ENCODE data around the gene CDX1.
A peak's percentile ranks its signal among the peaks of the same experiment; 100 is the strongest.

CDX1 gene

GRCh38 chr5:150146862-150147601 lies 19.5 kb upstream of the CDX1 start:
- DNase-seq = no peak

DNA sequence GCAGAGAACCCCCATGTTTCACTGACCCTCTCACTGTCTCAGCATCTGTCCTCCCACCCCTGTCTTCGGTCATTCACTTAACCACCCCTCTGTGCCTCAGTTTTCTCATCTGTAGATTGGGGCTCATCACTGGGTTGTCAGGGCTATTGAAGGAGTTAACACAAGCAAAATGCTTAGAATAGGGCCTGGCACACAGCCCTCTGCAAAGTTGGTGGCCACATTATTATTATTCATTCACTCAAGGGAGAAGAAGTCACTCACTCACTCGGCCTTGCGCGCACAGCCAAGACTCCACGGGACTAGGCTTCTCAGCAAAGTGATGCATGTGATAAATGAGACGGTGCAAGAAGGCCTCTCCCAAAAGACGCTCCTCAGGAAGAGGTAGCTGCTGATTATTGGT lies 18.9 kb upstream of the CDX1 start:
- no peak for DNase-seq

GRCh38 chr5:150148117-150148927 lies 18.3 kb upstream of the CDX1 start:
- no peak for DNase-seq

DNA sequence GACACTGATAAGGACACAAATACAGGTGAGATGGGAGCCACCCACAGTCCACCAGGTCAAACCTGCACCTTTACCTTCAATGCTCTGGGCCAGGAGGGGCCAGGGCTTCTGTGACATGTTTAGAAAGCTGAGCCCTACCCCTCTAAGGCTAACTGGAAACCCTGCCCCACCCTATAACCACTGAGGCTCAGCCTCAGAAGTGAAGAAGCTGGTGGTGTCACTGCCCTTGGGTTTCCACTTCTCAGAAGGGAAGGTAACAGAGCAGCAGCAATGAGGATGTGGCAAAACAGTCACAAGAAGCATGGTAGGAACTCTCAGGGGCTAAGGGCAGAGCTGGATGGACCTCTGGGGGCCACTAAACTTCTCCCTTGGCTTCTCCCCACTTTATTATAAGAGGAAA lies 17.0 kb upstream of the CDX1 start:
- DNase-seq = no peak

DNA sequence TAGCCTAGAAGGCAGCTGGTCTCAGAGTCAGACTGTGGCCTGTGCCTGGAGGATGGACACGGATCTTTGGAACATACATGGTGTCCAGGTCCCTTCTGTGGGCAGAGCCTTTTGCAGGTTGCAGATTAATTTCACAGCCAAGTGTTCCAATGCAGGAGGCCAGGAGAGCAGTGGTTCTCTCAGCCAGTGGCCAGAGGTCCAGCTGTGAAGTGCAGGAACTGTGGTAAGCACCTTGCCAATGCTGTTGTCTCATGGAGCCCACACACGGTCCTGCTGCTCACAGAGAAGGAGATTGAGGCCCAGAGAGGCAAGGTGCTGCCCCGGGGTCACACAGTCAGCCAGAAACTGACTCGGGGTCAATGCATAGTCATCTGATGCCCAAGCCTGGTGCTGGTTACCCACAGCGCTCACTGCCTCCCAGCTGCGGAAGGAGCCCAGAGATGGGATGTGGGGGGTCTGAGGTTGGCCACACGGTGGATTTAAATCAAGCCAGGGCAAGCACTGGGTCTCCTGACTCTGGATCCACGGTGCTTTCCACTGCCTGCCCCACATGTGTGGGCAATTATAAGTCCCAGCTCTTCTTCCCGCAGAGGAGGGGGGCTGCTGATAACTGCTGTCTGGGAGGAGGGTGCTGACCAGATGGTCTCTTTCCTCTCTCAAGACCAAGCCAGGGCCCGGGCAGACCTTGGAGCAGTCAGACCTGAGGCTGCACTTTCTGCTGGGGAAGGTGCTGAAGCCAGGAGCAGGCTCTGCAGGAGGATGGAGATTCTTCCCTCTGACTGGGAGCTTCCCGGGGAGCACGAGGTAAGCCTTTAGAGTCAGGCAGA lies 13.7 kb upstream of the CDX1 start:
- no peak for DNase-seq

- no peak for DNase-seq
Measured at GRCh38 chr5:150153483-150153882, 13.1 kb upstream of the CDX1 start.

DNA sequence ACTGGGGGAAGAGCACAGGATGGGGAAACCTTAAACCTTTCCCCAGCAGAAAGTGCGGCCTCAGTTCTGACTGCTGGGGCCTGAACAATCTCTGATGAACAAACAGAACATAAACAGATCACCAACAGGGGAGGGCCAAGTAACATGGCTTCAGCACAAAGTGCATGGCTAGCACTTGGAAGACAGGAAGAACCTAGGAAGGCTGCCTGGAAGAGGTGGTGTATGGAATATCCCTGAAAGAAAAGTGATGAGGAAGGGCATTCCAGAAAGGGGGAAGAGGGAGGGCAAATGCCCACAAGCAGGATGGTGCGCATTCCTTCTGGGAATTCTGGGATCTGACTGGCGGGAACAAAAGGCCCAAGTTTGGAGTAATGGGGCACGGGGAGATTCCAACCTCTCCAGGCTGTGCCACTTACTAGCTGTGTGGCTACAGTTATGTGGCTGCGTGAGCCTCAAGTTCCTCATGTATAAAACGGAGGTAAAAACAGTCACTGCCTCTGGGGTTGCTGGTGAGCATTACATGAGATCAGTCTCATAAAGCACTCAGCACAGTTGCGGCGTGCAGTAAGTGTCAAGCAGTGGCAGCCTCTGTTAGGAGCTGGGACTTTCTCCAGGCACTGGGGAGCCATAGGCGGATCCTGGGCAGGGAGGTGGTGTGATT lies 12.5 kb upstream of the CDX1 start:
- DNase-seq = peak; percentile 70

DNA sequence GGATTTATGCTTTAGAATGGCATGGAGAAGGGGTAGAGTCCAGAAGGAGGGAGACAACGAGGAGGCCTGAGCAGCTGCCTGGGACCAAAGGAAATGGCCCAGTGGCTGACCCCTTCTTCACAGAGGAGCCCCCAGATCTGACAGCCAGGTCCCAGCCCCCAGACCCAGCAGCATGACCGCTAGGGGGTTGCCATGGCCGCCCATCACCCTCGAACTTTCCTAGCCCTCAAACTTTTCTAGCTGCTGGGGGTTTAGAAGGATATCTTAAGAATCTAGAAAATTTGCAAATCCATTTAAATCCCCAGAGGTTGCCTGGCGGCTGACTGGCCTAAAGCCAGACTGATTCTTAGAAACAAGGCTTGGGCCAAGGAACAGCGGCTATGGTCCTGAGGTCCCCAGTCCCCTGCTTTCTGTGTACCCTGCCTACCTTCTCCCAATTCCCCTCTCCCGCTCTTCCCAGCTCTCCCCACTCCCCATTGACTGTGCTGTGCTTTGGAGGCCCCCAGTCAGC lies 11.9 kb upstream of the CDX1 start:
- peak; percentile 55 for DNase-seq

DNA sequence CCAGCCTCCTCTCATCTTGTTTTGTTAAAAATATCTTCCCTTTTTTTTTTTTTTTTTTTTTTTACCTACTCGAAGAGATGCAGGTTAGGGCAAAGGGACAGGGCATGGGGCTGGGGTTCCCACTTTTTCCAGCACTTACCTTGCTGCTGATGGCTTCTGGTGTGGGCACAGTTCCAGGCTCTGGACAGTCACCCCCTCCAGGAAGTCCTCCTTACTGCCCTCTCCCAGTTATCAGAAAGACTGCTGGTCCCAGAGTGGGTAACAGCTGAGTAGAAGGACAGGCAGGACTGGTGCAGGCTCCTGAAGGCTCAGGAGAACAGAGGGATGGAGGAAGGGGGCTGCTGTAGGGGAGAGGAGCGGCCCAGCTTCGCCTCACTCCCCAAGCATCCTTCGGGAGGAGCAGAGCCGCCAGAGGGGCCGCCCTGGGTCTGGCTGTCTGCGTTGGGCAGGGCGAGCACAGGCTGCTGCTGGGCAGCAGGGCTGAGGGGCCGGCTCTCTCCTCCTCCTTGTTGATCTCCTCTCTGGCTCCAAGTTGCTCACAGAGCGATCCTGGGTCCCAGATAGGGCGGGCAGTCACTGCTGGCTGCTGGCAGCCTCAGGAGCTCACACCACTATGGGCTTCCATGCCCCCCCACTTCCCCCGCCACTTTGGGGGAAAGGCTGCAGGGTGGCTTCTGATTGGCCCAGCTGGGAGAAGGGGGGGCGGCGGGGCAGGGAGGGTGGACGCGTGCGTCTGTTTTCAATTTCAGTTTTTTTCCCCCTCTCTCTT lies 11.1 kb upstream of the CDX1 start, which contains the start of gene PDGFRB:
Gene PDGFRB, minus strand, starts transcription at position 588 of the 769 bp plus-strand sequence. CDS start 18,798 bp downstream, outside the sequence.
- DNase-seq = peak; percentile 97

- DNase-seq = no peak
Measured at GRCh38 chr5:150156027-150156368, 10.6 kb upstream of the CDX1 start.

DNA sequence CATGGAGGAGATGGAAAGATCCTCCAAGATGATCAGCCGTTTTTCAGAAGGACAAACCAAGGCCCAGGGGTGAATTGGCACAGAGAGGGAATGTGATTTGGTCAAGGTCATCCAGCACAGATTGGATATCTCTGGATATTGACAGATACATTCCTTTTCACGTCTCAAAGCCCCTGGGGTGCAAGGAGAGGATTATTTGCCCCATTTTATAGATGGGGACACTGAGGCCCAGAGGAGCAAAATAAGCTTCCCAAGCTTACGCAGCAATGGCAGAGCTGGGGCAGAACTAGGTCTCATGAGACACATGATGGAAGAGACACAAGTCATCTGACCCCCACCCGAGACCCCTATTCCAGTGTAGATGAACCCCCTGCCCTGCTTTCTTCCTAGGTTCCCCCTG lies 10.0 kb upstream of the CDX1 start:
- no peak for DNase-seq

DNA sequence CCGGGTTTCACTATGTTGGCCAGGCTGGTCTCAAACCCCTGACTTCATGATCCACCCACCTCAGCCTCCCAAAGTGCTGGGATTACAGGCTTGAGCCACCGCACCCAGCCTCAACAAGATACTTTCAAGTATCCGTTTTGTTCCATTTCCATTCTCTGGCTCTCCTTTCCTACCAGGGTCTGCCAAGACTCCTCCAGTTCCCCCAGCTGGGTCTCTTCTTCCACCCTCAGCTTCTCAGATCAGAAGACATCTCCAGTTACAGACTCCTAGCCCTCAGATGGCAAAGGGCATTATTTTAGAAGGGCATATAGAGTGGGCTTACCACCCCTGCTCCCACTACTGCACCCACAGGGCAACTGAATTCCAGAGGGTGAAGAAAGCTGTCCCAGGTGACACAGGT lies 9.4 kb upstream of the CDX1 start:
- DNase-seq = no peak

DNA sequence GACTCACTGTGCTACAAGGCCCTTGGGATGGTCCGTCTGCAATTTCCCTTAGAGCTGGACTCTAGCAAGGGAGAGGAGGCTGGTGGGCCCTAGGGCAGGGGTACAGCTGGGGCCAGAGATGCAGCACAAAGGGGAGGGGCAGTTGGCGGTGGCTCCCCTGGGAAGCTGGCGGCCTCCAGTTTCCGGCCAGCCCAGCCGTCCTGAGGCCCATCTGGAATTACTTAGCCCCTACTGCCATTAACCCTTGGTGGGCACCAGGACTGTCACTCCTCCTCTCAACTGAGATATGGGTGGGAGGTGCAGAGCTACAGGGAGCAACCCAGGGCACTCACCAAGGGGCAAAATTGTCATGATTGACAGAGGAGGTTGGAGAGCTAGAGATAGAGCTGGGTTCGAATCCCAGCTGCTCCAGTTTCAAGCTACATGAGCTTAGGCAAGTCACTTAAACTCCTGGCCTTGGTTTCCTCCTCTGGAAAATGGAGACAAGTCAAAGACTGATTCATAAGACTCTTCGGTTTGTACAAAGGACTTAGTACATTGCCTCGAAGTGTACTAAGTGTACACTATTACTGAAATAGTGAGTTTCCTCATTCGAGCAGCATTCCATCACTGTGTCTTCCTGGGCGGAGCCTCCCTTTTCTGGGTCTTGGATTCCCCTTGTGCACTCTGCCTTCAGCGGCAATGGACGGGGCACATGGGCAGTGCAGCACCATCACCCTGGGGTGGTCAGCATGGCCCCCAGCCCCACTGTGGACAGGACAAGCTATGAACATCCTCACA lies 8.2 kb upstream of the CDX1 start:
- DNase-seq = peak; percentile 76

DNA sequence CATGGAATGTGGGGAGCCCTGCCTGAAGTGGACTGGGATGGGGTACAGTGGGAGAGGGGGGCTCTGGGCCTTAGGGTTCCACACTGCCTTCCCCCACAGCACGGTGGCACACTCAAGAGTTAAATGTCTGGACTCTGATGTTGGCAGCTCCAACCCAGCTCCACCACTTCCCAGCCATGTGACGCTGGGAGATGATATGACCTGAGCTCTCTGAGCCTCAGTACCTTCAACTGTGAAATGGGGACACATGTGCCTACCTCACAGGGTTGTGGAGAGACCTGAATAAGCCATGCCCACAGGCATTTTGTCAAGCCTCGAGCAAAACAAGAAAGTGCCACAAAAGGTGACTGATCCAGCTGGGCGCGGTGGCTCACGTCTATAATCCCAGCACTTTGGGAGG lies 7.5 kb upstream of the CDX1 start:
- DNase-seq = no peak

GRCh38 chr5:150159741-150160179 lies 6.8 kb upstream of the CDX1 start:
- DNase-seq = peak; percentile 91

GRCh38 chr5:150160448-150161081 lies 6.0 kb upstream of the CDX1 start:
- no peak for DNase-seq

GRCh38 chr5:150161242-150162141 lies 5.1 kb upstream of the CDX1 start:
- DNase-seq = peak; percentile 73

GRCh38 chr5:150162142-150162513 lies 4.5 kb upstream of the CDX1 start:
- DNase-seq = no peak

DNA sequence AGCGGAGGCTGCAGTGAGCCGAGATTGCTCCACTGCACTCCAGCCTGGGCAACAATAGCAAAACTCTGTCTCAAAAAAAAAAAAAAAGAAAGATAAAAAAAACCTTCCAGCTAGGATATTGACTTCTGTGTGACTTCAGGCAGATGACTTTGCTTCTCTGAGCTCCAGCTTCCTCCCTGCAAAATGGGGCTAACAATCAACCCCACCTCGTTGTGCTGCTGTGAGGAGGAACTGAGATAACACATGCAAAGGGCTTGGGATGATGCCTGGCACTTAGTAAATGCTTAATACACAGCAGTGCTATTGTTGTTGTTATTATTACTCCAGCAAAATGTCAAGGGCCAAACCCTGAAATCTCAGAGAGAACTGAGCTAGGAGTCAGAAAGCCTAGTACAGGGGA lies 3.5 kb upstream of the CDX1 start:
- DNase-seq = no peak

Measured in fibroblast of skin of scalp (primary cell).